GM19438 (cell line): ENCODE data around the gene CYP2W1.
"Not testable (repeated sequence)": the region's sequence is repeated elsewhere in the genome, so short reads cannot be mapped to it uniquely, and the experiment has no call there.

Experiments used
- ATAC-seq: cut with Tn5 transposase; IDR thresholded peaks from one replicate; pipeline ENCODE4 v1.9.1; 2021; ENCODE audit warnings: low read depth; ENCODE audit not compliant: unreplicated experiment

CYP2W1 gene

GRCh38 chr7:949021-949934, 33.7 kb upstream of the CYP2W1 start:
- ATAC-seq = no peak

DNA sequence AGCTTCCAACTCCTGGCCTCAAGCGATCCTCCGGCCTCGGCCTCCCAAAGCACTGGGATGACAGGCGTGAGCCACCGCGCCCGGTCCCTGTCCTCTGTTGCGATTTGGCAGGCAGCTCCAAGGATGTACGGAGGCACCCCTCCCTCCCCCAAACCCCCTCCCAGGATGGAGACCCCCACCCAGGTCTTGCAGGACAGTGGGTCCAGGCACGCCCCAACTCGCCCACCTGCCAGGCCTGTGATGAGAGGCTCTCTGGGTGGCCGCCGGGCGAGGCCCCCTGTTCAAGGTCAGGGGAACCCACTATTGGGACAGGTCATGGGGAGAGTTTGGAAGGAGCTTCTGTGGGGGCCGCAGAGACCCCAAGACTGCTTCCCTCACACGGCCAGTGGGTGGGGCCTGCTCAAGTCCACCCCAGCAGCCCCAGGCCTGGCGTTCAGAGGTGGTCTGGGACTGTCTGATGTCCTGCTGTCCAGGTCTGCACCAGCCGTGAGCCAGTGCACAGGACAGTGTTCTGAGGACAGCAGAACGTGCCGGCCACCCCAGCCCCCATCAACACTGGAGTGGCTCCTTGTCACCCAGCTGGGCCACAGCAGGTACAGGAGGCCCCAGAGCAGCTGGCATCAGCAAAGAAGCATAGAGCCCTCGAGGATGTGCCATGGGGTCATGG, 31.0 kb upstream of the CYP2W1 start:
- no peak for ATAC-seq

DNA sequence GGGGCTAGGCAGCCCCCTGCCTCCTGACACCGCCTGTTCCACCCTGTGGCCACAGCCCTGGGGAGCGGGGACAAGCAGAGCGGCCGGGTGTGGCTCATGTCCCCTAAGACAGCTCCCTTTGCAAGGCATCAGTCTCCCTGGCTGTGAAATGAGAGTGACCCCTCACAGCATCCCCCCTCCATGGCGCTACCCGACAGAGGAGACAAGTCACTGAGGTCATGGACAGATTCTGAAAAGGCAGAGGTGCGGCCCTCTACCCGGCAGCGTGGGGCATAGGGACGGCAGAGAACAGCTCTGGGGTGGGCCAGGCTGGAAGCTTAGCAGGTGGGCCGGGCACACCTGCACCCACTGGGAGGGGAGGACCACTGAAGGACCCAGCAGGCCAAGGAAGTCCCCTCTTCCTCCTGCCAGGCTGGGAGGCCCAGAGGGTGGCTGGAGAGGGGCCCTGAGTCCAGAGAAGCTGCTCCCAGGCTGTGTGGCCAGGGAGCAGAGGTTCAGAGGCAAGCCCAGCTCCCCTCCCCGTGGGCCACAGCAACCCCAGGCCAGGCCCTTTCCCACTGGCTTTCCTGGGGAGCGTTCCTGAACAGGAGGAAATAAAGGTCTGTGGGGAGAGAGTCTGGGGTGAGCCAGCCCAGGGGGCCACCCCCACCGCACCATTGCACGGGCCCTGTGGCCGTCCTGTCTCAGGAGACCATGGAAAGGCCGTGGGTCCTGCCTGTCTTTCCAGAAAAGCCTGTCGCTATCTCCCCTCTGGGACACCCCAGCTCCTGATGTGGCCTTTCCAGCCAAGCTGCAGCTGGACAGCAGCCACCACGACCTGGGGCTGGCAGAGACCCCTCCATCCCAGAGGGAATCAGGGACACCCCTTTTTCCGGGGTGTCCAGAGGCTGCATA, 30.2 kb upstream of the CYP2W1 start:
- ATAC-seq = no peak

- peak; percentile 18 for ATAC-seq
These were observed 29.2 kb upstream of the CYP2W1 start for GRCh38 chr7:953547-954327.

DNA sequence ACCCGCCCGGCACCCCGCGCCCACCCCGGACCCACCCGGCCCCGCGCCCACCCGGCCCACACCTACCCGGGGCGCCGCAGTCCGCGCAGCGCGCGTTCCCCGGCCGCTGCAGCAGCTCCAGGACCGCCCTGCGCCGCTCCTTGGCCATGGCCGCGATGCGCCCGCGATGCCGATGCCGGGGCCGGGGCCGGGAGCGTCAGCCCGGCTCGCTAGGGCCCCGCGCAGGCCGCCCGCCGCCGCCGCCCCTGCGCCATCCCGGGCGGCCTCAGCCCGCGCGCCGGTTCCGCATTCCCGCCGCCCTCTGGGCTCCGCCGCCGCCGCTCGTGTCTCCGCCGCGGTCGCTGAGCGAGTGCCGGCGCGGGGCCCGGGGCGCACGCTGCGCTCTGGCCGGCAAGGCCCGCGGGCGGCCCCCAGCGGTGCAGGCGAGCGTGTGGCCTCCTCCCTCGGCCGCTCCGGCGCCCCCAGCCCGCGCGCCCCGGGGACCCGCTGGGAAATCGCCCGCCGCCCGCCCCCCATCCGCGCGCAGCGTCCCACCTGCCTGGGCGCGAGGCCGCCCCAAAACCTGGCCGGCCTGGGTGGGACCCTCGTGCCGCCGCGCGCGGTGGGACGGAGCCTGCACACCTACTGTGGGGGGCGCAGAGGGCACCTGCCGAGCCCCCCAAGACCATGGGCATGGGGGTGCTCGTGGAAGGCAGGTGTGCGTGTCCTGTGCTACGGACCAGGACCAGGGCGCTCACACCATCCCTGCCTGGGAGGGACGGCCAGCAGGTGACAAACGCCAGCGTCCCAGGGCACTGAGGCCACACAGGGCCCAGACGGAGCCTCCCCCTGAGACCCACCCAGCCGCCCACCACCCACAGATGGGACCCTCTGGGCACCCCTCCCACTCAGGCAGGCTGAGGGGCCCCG, 28.4 kb upstream of the CYP2W1 start, which contains the start of gene ADAP1:
Gene ADAP1, minus strand, starts transcription at position 351 of the 909 bp plus-strand sequence. Its CDS starts 203 bp downstream, at position 148.
- peak; percentile 35 for ATAC-seq

DNA sequence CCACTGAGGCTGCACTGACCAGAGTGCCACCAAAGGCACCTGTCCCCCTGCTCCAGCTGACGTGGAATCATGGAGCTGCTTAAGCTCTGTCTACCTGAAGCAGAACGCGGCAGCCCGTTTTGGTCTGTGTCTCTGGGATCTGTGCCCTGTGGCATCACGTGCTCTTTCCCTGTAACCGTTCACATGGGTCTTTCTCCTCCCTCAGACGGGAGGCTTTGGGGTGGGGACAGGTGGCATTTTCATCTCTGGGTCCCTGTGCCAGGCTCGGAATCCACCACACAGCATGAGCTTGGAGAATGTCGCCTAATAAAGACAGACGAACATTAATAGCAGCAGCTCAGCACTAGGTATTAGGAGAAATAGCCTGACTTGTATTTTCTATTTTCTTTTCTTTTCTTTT, 26.9 kb upstream of the CYP2W1 start:
- ATAC-seq = no peak

- no peak for ATAC-seq
These were observed 25.4 kb upstream of the CYP2W1 start for GRCh38 chr7:957418-958220.

- no peak for ATAC-seq
These were observed 24.5 kb upstream of the CYP2W1 start for GRCh38 chr7:958221-959200.

- no peak for ATAC-seq
These were observed 23.7 kb upstream of the CYP2W1 start for GRCh38 chr7:959271-959670.

GRCh38 chr7:959740-960139, 23.2 kb upstream of the CYP2W1 start:
- not testable (repeated sequence) for ATAC-seq

- no peak for ATAC-seq
These were observed 22.6 kb upstream of the CYP2W1 start for GRCh38 chr7:960269-960871.

- not testable (repeated sequence) for ATAC-seq
These were observed 22.0 kb upstream of the CYP2W1 start for GRCh38 chr7:960972-961371.

- no peak for ATAC-seq
These were observed 21.2 kb upstream of the CYP2W1 start for GRCh38 chr7:961546-962400.

- ATAC-seq = no peak
These were observed 20.4 kb upstream of the CYP2W1 start for GRCh38 chr7:962401-963081.
